ENCODE measurements around the gene CCDC28B.

CCDC28B gene

DNA sequence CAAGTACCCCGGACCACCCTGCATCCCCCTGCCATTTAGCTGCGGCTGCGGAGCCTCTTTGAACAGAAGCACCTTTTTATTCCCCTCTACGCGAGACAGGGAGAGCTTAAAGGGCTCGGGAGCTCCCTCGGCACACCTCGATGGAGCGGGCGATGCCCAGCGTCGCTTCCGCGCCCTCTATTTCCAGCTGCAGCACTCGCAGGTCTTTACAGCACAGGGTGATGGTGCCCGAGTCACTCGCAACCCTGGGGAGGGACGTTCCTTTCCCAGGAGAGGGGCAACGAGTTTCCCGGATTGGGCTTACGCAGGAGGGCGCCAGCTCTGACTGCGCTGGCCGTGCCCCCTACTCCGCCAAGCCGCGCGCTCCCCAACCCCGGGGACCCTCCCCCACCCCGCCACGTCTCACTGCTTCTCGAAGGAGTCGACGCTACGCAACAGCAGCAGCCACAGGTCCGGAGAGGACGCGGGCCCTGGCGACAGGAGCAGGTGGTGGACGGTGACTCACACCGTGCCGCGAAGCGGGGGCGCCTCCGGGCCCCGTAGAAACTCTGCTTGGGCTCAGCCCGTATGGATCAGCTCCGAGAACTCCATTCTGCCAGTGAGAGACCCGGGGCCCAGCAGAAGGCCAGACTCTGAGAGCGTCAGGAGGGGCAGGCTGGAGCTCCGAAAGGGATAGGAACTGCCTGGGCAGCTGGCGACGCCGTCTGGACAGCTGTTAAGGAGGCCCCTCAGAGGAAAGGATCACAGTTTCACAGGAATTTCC, 40.8 kb downstream of the CCDC28B start:
- DNase-seq (no peak), ATAC-seq (replicated peaks) (peak; percentile 71)
- Mint-ChIP-seq H3K27ac (peak overlapping the region; percentile 44 to 75), H3K9me3 (no peaks in the 10 kb centered on the region), H3K36me3 (ENCODE audit: insufficient read depth) (peaks cover 3% of the 10 kb centered on the region), H3K27me3 (no peaks in the 10 kb centered on the region), H3K4me1 (ENCODE audit: low read depth in 2 of 2) (peaks cover 8 to 14% of the 10 kb centered on the region in 2 donors), H3K4me3 (peak overlapping the region; percentile 89 to 91)

GRCh38 chr1:32242341-32242851, 42.0 kb downstream of the CCDC28B start:
- Mint-ChIP-seq H3K4me3 (peak overlapping the region in 1 of 2 donors; percentile 17), H3K9me3 (no peaks in the 10 kb centered on the region), H3K4me1 (ENCODE audit: low read depth in 2 of 2) (peaks cover 10 to 17% of the 10 kb centered on the region in 2 donors), H3K27ac (no peak overlapping the region), H3K36me3 (ENCODE audit: insufficient read depth) (peaks cover 3% of the 10 kb centered on the region), H3K27me3 (no peaks in the 10 kb centered on the region)
- ATAC-seq (replicated peaks) (no peak), DNase-seq (no peak)

GRCh38 chr1:32246888-32247273, 46.5 kb downstream of the CCDC28B start, which contains the start of gene FAM167B:
TSS of gene FAM167B (plus strand) at chr1:32247222. CDS start at chr1:32247422, 200 bp downstream.
- Mint-ChIP-seq H3K36me3 (ENCODE audit: insufficient read depth) (peaks cover 24% of the 10 kb centered on the region), H3K27me3 (no peaks in the 10 kb centered on the region), H3K4me3 (peak within 1 kb of the TSS; percentile 88 to 96), H3K27ac (peak within 1 kb of the TSS; percentile 97 to 98), H3K4me1 (ENCODE audit: low read depth in 2 of 2) (peaks cover 36 to 43% of the 10 kb centered on the region in 2 donors), H3K9me3 (no peaks in the 10 kb centered on the region)
- no peak for DNase-seq
- no peak for ATAC-seq (replicated peaks)

- Mint-ChIP-seq H3K9me3 (no peaks in the 10 kb centered on the region), H3K36me3 (ENCODE audit: insufficient read depth) (peaks cover 30% of the 10 kb centered on the region), H3K4me1 (ENCODE audit: low read depth in 2 of 2) (peaks cover 36 to 44% of the 10 kb centered on the region in 2 donors), H3K27me3 (no peaks in the 10 kb centered on the region), H3K4me3 (peak overlapping the region; percentile 88 to 96), H3K27ac (peak overlapping the region; percentile 97 to 98)
- ATAC-seq (replicated peaks) = no peak
- DNase-seq = no peak
Observed at GRCh38 chr1:32247452-32247851, 47.1 kb downstream of the CCDC28B start.

DNA sequence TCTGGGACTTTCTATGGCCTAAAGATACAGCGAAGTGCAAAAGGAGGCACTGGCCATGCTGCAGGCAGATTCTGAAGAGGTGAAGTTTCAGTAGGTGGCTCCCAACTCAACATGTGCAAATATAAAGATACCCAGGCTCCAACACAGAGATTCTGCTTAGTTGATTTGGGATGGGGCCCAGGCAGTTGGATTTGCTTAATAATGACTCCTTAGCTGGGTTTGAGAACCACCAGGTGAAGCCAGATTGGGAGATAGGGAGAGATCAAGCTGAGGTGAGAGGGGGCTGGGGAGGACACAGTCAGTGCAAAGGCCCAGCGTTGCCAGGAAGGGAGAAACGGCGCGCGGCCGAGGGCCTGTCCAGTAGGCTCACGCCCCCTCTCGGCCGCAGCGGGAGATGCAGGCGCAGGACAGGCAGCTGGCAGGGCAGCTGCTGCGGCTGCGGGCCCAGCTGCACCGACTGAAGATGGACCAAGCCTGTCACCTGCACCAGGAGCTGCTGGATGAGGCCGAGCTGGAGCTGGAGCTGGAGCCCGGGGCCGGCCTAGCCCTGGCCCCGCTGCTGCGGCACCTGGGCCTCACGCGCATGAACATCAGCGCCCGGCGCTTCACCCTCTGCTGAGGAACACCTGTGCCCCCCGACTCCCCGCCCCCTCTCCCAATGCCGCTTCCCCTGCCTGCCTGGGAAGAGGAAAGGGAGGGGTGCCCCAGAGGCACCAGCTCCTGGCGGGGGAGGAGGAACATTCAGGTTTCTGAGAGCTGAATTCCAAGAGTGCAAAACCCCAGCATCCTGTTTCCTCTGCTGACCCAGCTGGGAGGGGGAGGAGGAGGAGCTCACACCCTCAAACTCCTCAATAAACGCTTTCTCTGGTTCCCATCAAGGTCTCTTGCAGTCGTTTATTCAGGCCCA, 47.8 kb downstream of the CCDC28B start:
- peaks cover 40 to 51% of the 10 kb centered on the region in 2 donors for H3K4me1 Mint-ChIP-seq (ENCODE audit: low read depth in 2 of 2)

GRCh38 chr1:32249831-32250525, 49.6 kb downstream of the CCDC28B start:
- peaks cover 43% of the 10 kb centered on the region for H3K36me3 Mint-ChIP-seq (ENCODE audit: insufficient read depth)

More for the DNA sequence above, 47.8 kb downstream of the CCDC28B start:
- peaks cover 37% of the 10 kb centered on the region for H3K36me3 Mint-ChIP-seq (ENCODE audit: insufficient read depth)
- ATAC-seq (replicated peaks) = peak; percentile 26
- H3K27ac Mint-ChIP-seq = peak overlapping the region; percentile 97 to 98
- no peaks in the 10 kb centered on the region for H3K9me3 Mint-ChIP-seq
- DNase-seq = peak; percentile 67 to 72 (median 71)
- H3K27me3 Mint-ChIP-seq = no peaks in the 10 kb centered on the region
- H3K4me3 Mint-ChIP-seq = peak overlapping the region; percentile 88 to 96

GRCh38 chr1:32250893-32251716, 50.7 kb downstream of the CCDC28B start, which contains the start of gene LCK:
TSS of gene LCK (plus strand) at chr1:32251265. CDS start at chr1:32274330, 23,065 bp downstream.
- Mint-ChIP-seq H3K4me3 (peak within 1 kb of the TSS; percentile 88 to 96), H3K27me3 (no peaks in the 10 kb centered on the region), H3K4me1 (ENCODE audit: low read depth in 2 of 2) (peaks cover 58 to 69% of the 10 kb centered on the region in 2 donors), H3K36me3 (ENCODE audit: insufficient read depth) (peaks cover 51% of the 10 kb centered on the region), H3K27ac (peak within 1 kb of the TSS; percentile 97 to 98), H3K9me3 (no peaks in the 10 kb centered on the region)
- peak; percentile 33 to 53 (median 51) for DNase-seq
- ATAC-seq (replicated peaks) = peak; percentile 21

More at GRCh38 chr1:32249831-32250525, 49.6 kb downstream of the CCDC28B start:
- Mint-ChIP-seq H3K9me3 (no peaks in the 10 kb centered on the region), H3K4me1 (ENCODE audit: low read depth in 2 of 2) (peaks cover 52 to 64% of the 10 kb centered on the region in 2 donors), H3K27ac (peak overlapping the region; percentile 97 to 98), H3K4me3 (peak overlapping the region; percentile 88 to 96), H3K27me3 (no peaks in the 10 kb centered on the region)
- ATAC-seq (replicated peaks) (peak; percentile 82), DNase-seq (peak; percentile 76 to 82 (median 79))

Measured in effector memory CD8-positive, alpha-beta T cell (primary cell).